HG02840 (cell line): ENCODE measurements around the gene SF3B5.
"Not testable (repeated sequence)": the region's sequence is repeated elsewhere in the genome, so short reads cannot be mapped to it uniquely, and the experiment has no call there.

Source experiments
- ATAC-seq: cut with Tn5 transposase; IDR thresholded peaks from one replicate; pipeline ENCODE4 v1.9.1; 2021; ENCODE audit warnings: mild to moderate bottlenecking, moderate library complexity, moderate number of reproducible peaks; ENCODE audit not compliant: unreplicated experiment, low FRiP score

Gene SF3B5

GRCh38 chr6:144106206-144106605 lies 10.8 kb upstream of the SF3B5 start:
- no peak for ATAC-seq

- peak; percentile 74 for ATAC-seq
These were observed 9.6 kb upstream of the SF3B5 start for GRCh38 chr6:144104898-144105487.

GRCh38 chr6:144104488-144104887 lies 9.1 kb upstream of the SF3B5 start:
- no peak for ATAC-seq

- no peak for ATAC-seq
These were observed 7.7 kb upstream of the SF3B5 start for GRCh38 chr6:144103026-144103563.

- ATAC-seq, result no peak
These were observed 3.6 kb upstream of the SF3B5 start for GRCh38 chr6:144098993-144099392.

- no peak for ATAC-seq
These were observed 641 bp downstream of the SF3B5 start for GRCh38 chr6:144094731-144095133.

- no peak for ATAC-seq
These were observed 1.7 kb downstream of the SF3B5 start for GRCh38 chr6:144093658-144094057.

- no peak for ATAC-seq
These were observed 2.1 kb downstream of the SF3B5 start for GRCh38 chr6:144093236-144093635.

- no peak for ATAC-seq
These were observed 5.0 kb downstream of the SF3B5 start for GRCh38 chr6:144090384-144090783.

GRCh38 chr6:144087789-144088426 lies 7.5 kb downstream of the SF3B5 start:
- no peak for ATAC-seq

- no peak for ATAC-seq
These were observed 8.4 kb downstream of the SF3B5 start for GRCh38 chr6:144086959-144087358.

- no peak for ATAC-seq
These were observed 12.2 kb downstream of the SF3B5 start for GRCh38 chr6:144083172-144083571.

GRCh38 chr6:144082412-144082811 lies 13.0 kb downstream of the SF3B5 start:
- not testable (repeated sequence) for ATAC-seq

- no peak for ATAC-seq
These were observed 17.5 kb downstream of the SF3B5 start for GRCh38 chr6:144077871-144078270.

- ATAC-seq, result no peak
These were observed 19.5 kb downstream of the SF3B5 start for GRCh38 chr6:144075875-144076274.

- no peak for ATAC-seq
These were observed 20.2 kb downstream of the SF3B5 start for GRCh38 chr6:144075187-144075586.

- ATAC-seq, result no peak
These were observed 22.3 kb downstream of the SF3B5 start for GRCh38 chr6:144073024-144073423.

GRCh38 chr6:144069506-144069905 lies 25.9 kb downstream of the SF3B5 start:
- ATAC-seq, result no peak

- no peak for ATAC-seq
These were observed 26.6 kb downstream of the SF3B5 start for GRCh38 chr6:144068794-144069193.

- no peak for ATAC-seq
These were observed 28.5 kb downstream of the SF3B5 start for GRCh38 chr6:144066741-144067484.

GRCh38 chr6:144066255-144066654 lies 29.1 kb downstream of the SF3B5 start:
- no peak for ATAC-seq
